Tibial nerve (tissue), 4 donors: ENCODE measurements around the gene SEC23B. TPM values are rescaled to one million over a fixed set of nuclear protein-coding genes. Genes with fewer than 3 reads are reported as not detected.

Experiments used
- DNase-seq, 2 donors: peaks; one replicate each; pipeline ENCODE4 v3.0.0-alpha.2; 2019; ENCODE audit warnings: low spot score in 2 of 2
- H3K27ac ChIP-seq, 4 donors: fragments of 200-600 bp; sonication (generic) in 3 of 4; one replicate each; pipeline ENCODE4 v1.5.1; 2017 to 2019; ENCODE audit warnings: mild to moderate bottlenecking in 1 of 4
- H3K27me3 ChIP-seq, 2 donors: fragments of 200-600 bp; sonication (generic) in 1 of 2; one replicate each; pipeline versions ENCODE4 v1.5.1 to v1.6.0; 2017 to 2019
- H3K36me3 ChIP-seq, 3 donors: fragments of 200-600 bp; sonication (generic); one replicate each; pipeline ENCODE4 v1.5.1; 2018 to 2019
- H3K4me1 ChIP-seq, 4 donors: fragments of 200-600 bp; sonication (generic) in 3 of 4; one replicate each; pipeline ENCODE4 v1.5.1; 2017 to 2019
- H3K4me3 ChIP-seq, 4 donors: fragments of 200-600 bp; sonication (generic) in 3 of 4; one replicate each; pipeline ENCODE4 v1.5.1; 2017 to 2019; ENCODE audit warnings: mild to moderate bottlenecking in 1 of 4, moderate library complexity in 1 of 4
- H3K9me3 ChIP-seq, 4 donors: fragments of 200-600 bp; sonication (generic) in 3 of 4; one replicate each; pipeline ENCODE4 v1.5.1; 2017 to 2019
- EP300 ChIP-seq, 2 donors: sonication (generic); formaldehyde crosslinking; IDR thresholded peaks; one replicate each; pipeline ENCODE4 v1.6.1; 2017; ENCODE audit warnings: antibody characterized with exemption in 2 of 2, mild to moderate bottlenecking in 1 of 2
- POLR2A ChIP-seq, 2 donors: fragments of 450-650 bp; IDR thresholded peaks; one replicate each; pipeline ENCODE4 v1.6.1; 2017; ENCODE audit warnings: antibody characterized with exemption in 2 of 2, mild to moderate bottlenecking in 2 of 2, moderate library complexity in 2 of 2
- WGBS, 2 donors: methylation state at CpG; one replicate each; pipeline ENCODE4 v1.1.5; 2018; 5-methylcytosine and 5-hydroxymethylcytosine counted together
- small RNA-seq: library from RNA; depleted of rRNA; stranded (forward); fragments of <200 nt; gene quantifications from one replicate; pipeline ENCODE3, GENCODE V24; 2016
- total RNA-seq, 4 donors: library from RNA; depleted of rRNA; stranded (reverse); fragments of >200 nt; gene quantifications; one replicate each; pipeline ENCODE4 v1.1.0, GENCODE V29; 2016
- TF ChIP-seq, protein P1 (sequence below), 5 experiments: fragments of 200-600 bp in 3 of 5; fragments of 450-650 bp in 2 of 5; sonication (generic) in 3 of 5; IDR thresholded peaks; one replicate each; pipeline ENCODE4 v1.5.1; 2016 to 2019; ENCODE audit warnings: antibody characterized with exemption in 5 of 5, mild to moderate bottlenecking in 3 of 5, moderate library complexity in 2 of 5

The SEC23B gene
- total RNA-seq, 4 donors from 2014 or later, result 21.4 to 48.1 (median 30.5) TPM

DNA sequence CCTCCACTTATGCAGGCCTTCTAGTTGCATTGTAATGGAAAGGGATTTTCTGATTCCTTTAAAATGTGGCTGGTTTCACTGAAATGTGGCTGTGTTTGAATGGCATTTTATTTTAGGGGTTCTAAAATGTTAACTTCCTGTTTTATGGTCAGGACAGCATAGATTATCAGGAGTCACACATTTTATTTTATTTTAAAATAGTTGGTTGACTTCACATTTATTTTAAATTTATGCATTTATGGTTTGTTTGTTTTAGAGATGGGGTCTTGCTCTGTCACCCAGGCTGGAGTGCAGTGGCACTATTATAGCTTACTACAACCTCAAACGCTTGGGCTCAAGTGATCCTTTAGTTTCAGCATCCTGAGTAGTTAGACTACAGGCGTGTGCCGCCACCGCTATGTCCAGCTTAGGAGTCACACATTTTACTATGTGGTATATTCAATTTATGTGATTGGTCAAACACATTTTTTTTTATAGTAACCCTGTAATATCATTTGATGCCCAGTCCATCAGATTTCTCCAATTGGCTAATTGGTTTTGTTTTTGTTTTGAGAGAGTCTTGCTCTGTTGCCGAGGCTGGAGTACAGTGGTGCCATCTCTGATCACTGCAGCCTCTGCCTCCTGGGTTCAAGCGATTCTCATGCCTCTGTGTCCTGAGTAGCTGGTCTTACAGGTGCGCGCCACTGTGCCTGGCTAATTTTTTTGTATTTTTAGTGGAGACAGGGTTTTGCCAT, 82.4 kb downstream of the SEC23B start:
- TF ChIP-seq EP300 (IDR thresholded peaks at IDR 0.05) (no peak), POLR2A (IDR thresholded peaks at IDR 0.05) (no peak)
- TF ChIP-seq, protein P1, sequence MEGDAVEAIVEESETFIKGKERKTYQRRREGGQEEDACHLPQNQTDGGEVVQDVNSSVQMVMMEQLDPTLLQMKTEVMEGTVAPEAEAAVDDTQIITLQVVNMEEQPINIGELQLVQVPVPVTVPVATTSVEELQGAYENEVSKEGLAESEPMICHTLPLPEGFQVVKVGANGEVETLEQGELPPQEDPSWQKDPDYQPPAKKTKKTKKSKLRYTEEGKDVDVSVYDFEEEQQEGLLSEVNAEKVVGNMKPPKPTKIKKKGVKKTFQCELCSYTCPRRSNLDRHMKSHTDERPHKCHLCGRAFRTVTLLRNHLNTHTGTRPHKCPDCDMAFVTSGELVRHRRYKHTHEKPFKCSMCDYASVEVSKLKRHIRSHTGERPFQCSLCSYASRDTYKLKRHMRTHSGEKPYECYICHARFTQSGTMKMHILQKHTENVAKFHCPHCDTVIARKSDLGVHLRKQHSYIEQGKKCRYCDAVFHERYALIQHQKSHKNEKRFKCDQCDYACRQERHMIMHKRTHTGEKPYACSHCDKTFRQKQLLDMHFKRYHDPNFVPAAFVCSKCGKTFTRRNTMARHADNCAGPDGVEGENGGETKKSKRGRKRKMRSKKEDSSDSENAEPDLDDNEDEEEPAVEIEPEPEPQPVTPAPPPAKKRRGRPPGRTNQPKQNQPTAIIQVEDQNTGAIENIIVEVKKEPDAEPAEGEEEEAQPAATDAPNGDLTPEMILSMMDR (IDR thresholded peaks at IDR 0.05), result no peak
- no peak for DNase-seq
- Histone ChIP-seq H3K4me1 (peaks cover 0 to 20% (median 9%) of the 10 kb centered on the region in 4 donors), H3K9me3 (no peaks in the 10 kb centered on the region), H3K27ac (peak overlapping the region in 1 of 4 donors; percentile 79), H3K4me3 (no peak overlapping the region), H3K27me3 (no peaks in the 10 kb centered on the region), H3K36me3 (peaks cover 0 to 13% (median 0%) of the 10 kb centered on the region in 3 donors)
- 86 to 88% methylated on average over 8 of the region's 8 CpGs for WGBS, 2 donors

GRCh38 chr20:18596270-18596669, 88.5 kb downstream of the SEC23B start:
- Histone ChIP-seq H3K4me3 (no peak overlapping the region), H3K4me1 (no peaks in the 10 kb centered on the region), H3K27me3 (no peaks in the 10 kb centered on the region), H3K9me3 (no peaks in the 10 kb centered on the region), H3K27ac (no peak overlapping the region), H3K36me3 (peaks cover 0 to 69% (median 0%) of the 10 kb centered on the region in 3 donors)
- TF ChIP-seq POLR2A (IDR thresholded peaks at IDR 0.05) (no peak), EP300 (IDR thresholded peaks at IDR 0.05) (no peak)
- TF ChIP-seq, protein P1 (IDR thresholded peaks at IDR 0.05), result no peak
- DNase-seq, result no peak

DNA sequence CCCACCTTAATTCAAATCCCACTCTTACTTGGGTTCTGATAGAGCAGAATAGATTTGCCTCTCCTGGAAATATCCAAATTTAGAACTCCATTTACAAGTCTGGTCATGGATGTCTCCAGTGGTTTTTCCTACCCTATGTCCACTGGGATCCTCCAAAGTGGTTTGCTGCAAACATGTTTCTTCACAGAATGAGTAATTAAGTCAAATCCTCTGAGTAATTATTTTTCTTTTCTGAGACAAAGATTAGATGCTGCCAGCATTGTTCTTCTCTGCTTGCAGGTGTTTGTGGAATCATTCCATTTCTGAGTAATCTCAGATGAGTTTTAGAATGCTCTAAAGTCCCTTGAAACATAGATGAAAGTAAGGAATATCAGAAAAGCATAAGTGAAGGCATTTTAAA, 102.0 kb downstream of the SEC23B start:
- H3K4me3 ChIP-seq, result no peak overlapping the region
- peaks cover 0 to 16% (median 0%) of the 10 kb centered on the region in 3 donors for H3K36me3 ChIP-seq
- H3K27ac ChIP-seq, result no peak overlapping the region
- TF ChIP-seq POLR2A (IDR thresholded peaks at IDR 0.05), result no peak
- TF ChIP-seq, protein P1 (IDR thresholded peaks at IDR 0.05), result no peak
- TF ChIP-seq EP300 (IDR thresholded peaks at IDR 0.05), result no peak
- peaks cover 0 to 6% (median 0%) of the 10 kb centered on the region in 4 donors for H3K4me1 ChIP-seq
- H3K9me3 ChIP-seq, result no peaks in the 10 kb centered on the region
- no peak for DNase-seq
- no peaks in the 10 kb centered on the region for H3K27me3 ChIP-seq

Small RNA genes within 50 kb of the gene (small RNA-seq; reads per million reads assigned to genes)
- gene MIR3192 (not detected), gene RN7SL638P (not detected), gene RNU6ATAC34P (not detected)

Other genes starting within 250 kb of the SEC23B start
- gene ZNF133, start 219.4 kb upstream of the SEC23B start, total RNA-seq, result 10 to 100 TPM; 17.3 to 26.4 (median 22.4) TPM
- gene DZANK1, start 40.9 kb upstream of the SEC23B start, total RNA-seq, result 1 to 10 TPM; 1.6 to 4.2 (median 2.8) TPM
- 10 to 100 TPM in 1 of 4 donors, 1 to 10 TPM in 3; 4.5 to 10.1 (median 7.7) TPM for gene POLR3F, start 40.5 kb upstream of the SEC23B start, total RNA-seq
- 10 to 100 TPM in 3 of 4 donors, 1 to 10 TPM in 1; 7.6 to 17.0 (median 12.2) TPM for gene RBBP9, start 10.7 kb upstream of the SEC23B start, total RNA-seq
- 100 to 1,000 TPM in 1 of 4 donors, 10 to 100 TPM in 3; 93.9 to 139 (median 98.2) TPM for gene SMIM26, start 59.5 kb downstream of the SEC23B start, total RNA-seq
- gene DTD1, start 80.1 kb downstream of the SEC23B start, total RNA-seq, result 10 to 100 TPM; 31.0 to 49.8 (median 39.7) TPM